Thymus (tissue), 11 donors: Measurements from ENCODE around the gene ADGRE1. TPM values are rescaled to one million over a fixed set of nuclear protein-coding genes. Genes with fewer than 3 reads are reported as not detected.

Experiments used
- DNase-seq, 9 donors: peaks; one replicate each; pipeline ENCODE4 v3.0.0-alpha.2; 2013; ENCODE audit warnings: low spot score in 9 of 9, low read depth in 6 of 9, missing footprints in 1 of 9
- H3K27ac ChIP-seq, 2 donors: one replicate each; pipeline ENCODE4 v1.5.1; 2013; ENCODE audit warnings: control low read depth in 1 of 2, low read depth in 1 of 2, low read length in 1 of 2, mild to moderate bottlenecking in 1 of 2, moderate library complexity in 1 of 2
- H3K27me3 ChIP-seq, 2 donors: one replicate each; pipeline ENCODE4 v1.5.1; 2013; ENCODE audit warnings: low read length in 1 of 2; ENCODE audit not compliant: control insufficient read depth in 2 of 2, insufficient read depth in 1 of 2
- H3K36me3 ChIP-seq, 2 donors: one replicate each; pipeline ENCODE4 v1.5.1; 2013; ENCODE audit warnings: low read length in 1 of 2, mild to moderate bottlenecking in 1 of 2, moderate library complexity in 1 of 2; ENCODE audit not compliant: control insufficient read depth in 2 of 2, insufficient read depth in 2 of 2
- H3K4me1 ChIP-seq, 2 donors: one replicate each; pipeline ENCODE4 v1.5.1; 2013; ENCODE audit warnings: low read length in 2 of 2; ENCODE audit not compliant: control insufficient read depth in 2 of 2, insufficient read depth in 2 of 2
- H3K4me3 ChIP-seq, 2 donors: one replicate each; pipeline ENCODE4 v1.5.1; 2013; ENCODE audit warnings: low read length in 2 of 2, control low read depth in 1 of 2, mild to moderate bottlenecking in 1 of 2
- H3K9me3 ChIP-seq, 2 donors: one replicate each; pipeline ENCODE4 v1.5.1; 2013; ENCODE audit warnings: low read length in 1 of 2, mild to moderate bottlenecking in 1 of 2; ENCODE audit not compliant: control insufficient read depth in 2 of 2, insufficient read depth in 1 of 2
- WGBS: extraction: QIAGEN DNeasy Blood & Tissue Kit; methylation state at CpG from one replicate; pipeline ENCODE4 v1.1.7; 2013; 5-methylcytosine and 5-hydroxymethylcytosine counted together
- polyA plus RNA-seq: library from polyadenylated mRNA; stranded (reverse); fragments of 200-250 nt; gene quantifications from one replicate; pipeline ENCODE4 v1.2.3, GENCODE V29; 2013
- total RNA-seq: library from RNA; stranded (reverse); fragments of 120-200 nt; gene quantifications from one replicate; pipeline ENCODE4 v1.2.4, GENCODE V29; 2013
- donor health status: healthy.

The ADGRE1 gene
- total and polyA plus RNA-seq, 2 donors: 1.8 to 3.9 TPM

DNA sequence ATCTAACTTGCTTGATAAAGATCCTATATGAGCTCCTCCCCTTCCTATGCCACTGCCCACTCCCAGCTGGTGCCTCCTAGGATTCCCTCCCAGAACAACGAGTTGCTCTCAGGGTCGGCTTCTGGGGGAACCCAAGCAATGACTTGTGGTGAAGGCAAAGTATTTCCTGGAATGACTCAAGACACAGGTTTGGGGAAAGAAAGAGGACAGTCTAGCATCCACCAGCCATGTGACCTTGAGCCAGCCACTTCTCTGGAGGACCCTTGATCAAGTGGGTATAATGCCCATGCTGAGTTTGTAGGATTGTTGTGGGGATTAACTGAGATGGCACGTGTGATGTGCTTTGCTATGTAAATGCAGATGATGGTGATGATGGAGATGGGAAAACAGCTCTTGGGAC, 100.9 kb downstream of the ADGRE1 start:
- H3K36me3 ChIP-seq: no peaks in the 10 kb centered on the region
- no peak overlapping the region for H3K27ac ChIP-seq
- WGBS: 65% methylated on average over 3 of the region's 3 CpGs
- DNase-seq: no peak
- peaks cover 5 to 16% of the 10 kb centered on the region in 2 donors for H3K9me3 ChIP-seq
- no peaks in the 10 kb centered on the region for H3K4me1 ChIP-seq
- H3K4me3 ChIP-seq: no peak overlapping the region
- H3K27me3 ChIP-seq: peaks cover 0 to 2% of the 10 kb centered on the region in 2 donors

Other genes starting within 250 kb of the ADGRE1 start
- 2.1 TPM for gene TNFSF14, start 217.4 kb upstream of the ADGRE1 start, total RNA-seq
- gene TNFSF14, start 217.4 kb upstream of the ADGRE1 start, polyA plus RNA-seq: 8.9 TPM
- 46.1 TPM for gene C3, start 166.9 kb upstream of the ADGRE1 start, total RNA-seq
- 311 TPM for gene C3, start 166.9 kb upstream of the ADGRE1 start, polyA plus RNA-seq
- 34.9 TPM for gene GPR108, start 150.0 kb upstream of the ADGRE1 start, total RNA-seq
- gene GPR108, start 150.0 kb upstream of the ADGRE1 start, polyA plus RNA-seq: 106 TPM
- gene TRIP10, start 147.9 kb upstream of the ADGRE1 start, total RNA-seq: 11.2 TPM
- 52.2 TPM for gene TRIP10, start 147.9 kb upstream of the ADGRE1 start, polyA plus RNA-seq
- 6.0 TPM for gene SH2D3A, start 120.1 kb upstream of the ADGRE1 start, total RNA-seq
- 18.8 TPM for gene SH2D3A, start 120.1 kb upstream of the ADGRE1 start, polyA plus RNA-seq
- 59.3 TPM for gene VAV1, start 114.9 kb upstream of the ADGRE1 start, total RNA-seq
- 42.2 TPM for gene VAV1, start 114.9 kb upstream of the ADGRE1 start, polyA plus RNA-seq
- 0.19 TPM for gene MBD3L2B, start 133.9 kb downstream of the ADGRE1 start, total RNA-seq
- 0.71 TPM for gene MBD3L2B, start 133.9 kb downstream of the ADGRE1 start, polyA plus RNA-seq
- not detected for gene MBD3L5, start 143.0 kb downstream of the ADGRE1 start, total RNA-seq
- 0.21 TPM for gene MBD3L5, start 143.0 kb downstream of the ADGRE1 start, polyA plus RNA-seq
- gene MBD3L4, start 152.6 kb downstream of the ADGRE1 start, total RNA-seq: not detected
- gene MBD3L4, start 152.6 kb downstream of the ADGRE1 start, polyA plus RNA-seq: not detected
- gene MBD3L2, start 161.7 kb downstream of the ADGRE1 start, total RNA-seq: 0.09 TPM
- 0.78 TPM for gene MBD3L2, start 161.7 kb downstream of the ADGRE1 start, polyA plus RNA-seq
- gene MBD3L3, start 171.1 kb downstream of the ADGRE1 start, total RNA-seq: 0.24 TPM
- 1.1 TPM for gene MBD3L3, start 171.1 kb downstream of the ADGRE1 start, polyA plus RNA-seq
- 12.7 TPM for gene ZNF557, start 182.1 kb downstream of the ADGRE1 start, total RNA-seq
- gene ZNF557, start 182.1 kb downstream of the ADGRE1 start, polyA plus RNA-seq: 5.2 TPM